Endothelial cell of umbilical vein (primary cell): ENCODE results near the gene ZBP1. TPM values are rescaled to one million over a fixed set of nuclear protein-coding genes. Genes with fewer than 3 reads are reported as not detected.
A peak's percentile ranks its signal among the peaks of the same experiment; 100 is the strongest.

ENCODE experiments used
- BruUV-seq: library from RNA; stranded (reverse); fragments of 400-500 nt; replicated peaks from 2 replicates; lab custom pipeline; 2021; lab: Mats Ljungman, UMichigan
- CTCF ChIA-PET: fragments of 300-600, 350-600 bp; sonication (Branson Sonifier 250); formaldehyde crosslinking; loops from one replicate; lab custom pipeline; 2021; ENCODE audit warnings: antibody characterized with exemption, inconsistent platforms; lab: Charles Lee
- POLR2A ChIA-PET: fragments of 300-600, 350-600 bp; sonication (Branson Sonifier 250); formaldehyde crosslinking; loops from one replicate; lab custom pipeline; 2021; ENCODE audit warnings: antibody characterized with exemption, inconsistent platforms; lab: Charles Lee
- DNase-seq: peaks from one replicate; pipeline ENCODE4 v3.0.0-alpha.2; 2011; ENCODE audit warnings: low read depth, low spot score
- FAIRE-seq: peaks from 2 replicates; lab custom pipeline; 2011; peaks lifted over from hg19 to GRCh38; lab: Jason Lieb, UNC
- H2AFZ ChIP-seq: 2 replicates; pipeline ENCODE4 v1.6.0; 2012; ENCODE audit warnings: low read depth, low read length, control low read depth, inconsistent platforms
- H3K27ac ChIP-seq: 2 replicates; pipeline ENCODE4 v1.5.1; 2011; ENCODE audit warnings: low read depth, mild to moderate bottlenecking, control low read depth, low read length, moderate library complexity; ENCODE audit not compliant: insufficient read depth
- H3K27me3 ChIP-seq, 2 experiments: 2 replicates each; pipeline versions ENCODE4 v1.6.0 to v1.6.1; 2011; ENCODE audit warnings: low read length in 2 of 2, mixed read lengths in 1 of 2; ENCODE audit not compliant: control insufficient read depth in 2 of 2, insufficient read depth in 2 of 2
- H3K36me3 ChIP-seq, 2 experiments: 2 replicates in 1 of 2; 3 replicates in 1 of 2; pipeline ENCODE4 v1.5.1; 2011; ENCODE audit warnings: low read length in 2 of 2, mild to moderate bottlenecking in 1 of 2, moderate library complexity in 1 of 2; ENCODE audit not compliant: control insufficient read depth in 2 of 2, insufficient read depth in 2 of 2; ENCODE audit errors: extremely low read depth in 1 of 2
- H3K4me1 ChIP-seq: 3 replicates; pipeline ENCODE4 v1.5.1; 2011; ENCODE audit warnings: mild to moderate bottlenecking, low read length; ENCODE audit not compliant: control insufficient read depth, insufficient read depth; ENCODE audit errors: extremely low read depth
- H3K4me2 ChIP-seq: 2 replicates; pipeline ENCODE4 v1.6.1; 2011; ENCODE audit warnings: low read length, control low read depth, mixed read lengths; ENCODE audit not compliant: insufficient read depth
- H3K4me3 ChIP-seq, 3 experiments: fragments of 200-600 bp in 1 of 3; sonication (generic), shearing (Covaris generic) in 1 of 3; replicated peaks in 1 of 3; 2 replicates each; pipeline ENCODE4 v1.5.1; 2011 to 2016; ENCODE audit warnings: control low read depth in 3 of 3, low read length in 3 of 3, mild to moderate bottlenecking in 2 of 3, inconsistent platforms in 1 of 3, low read depth in 1 of 3, moderate library complexity in 1 of 3; ENCODE audit not compliant: insufficient read depth in 1 of 3
- H3K79me2 ChIP-seq: 2 replicates; pipeline ENCODE4 v1.6.0; 2012; ENCODE audit warnings: low read length, inconsistent platforms; ENCODE audit not compliant: control insufficient read depth, insufficient read depth
- H3K9ac ChIP-seq: replicated peaks from 2 replicates; pipeline ENCODE3; 2011; ENCODE audit warnings: low read length, control low read depth; ENCODE audit not compliant: insufficient read depth; ENCODE audit errors: extremely low read depth
- H3K9me1 ChIP-seq: replicated peaks from 3 replicates; pipeline ENCODE4 v1.6.0; 2011; ENCODE audit warnings: mild to moderate bottlenecking, low read length; ENCODE audit not compliant: control insufficient read depth, insufficient read depth; ENCODE audit errors: extremely low read depth
- H3K9me3 ChIP-seq: replicated peaks from 2 replicates; pipeline ENCODE4 v1.5.1; 2012; ENCODE audit warnings: low read length, inconsistent platforms; ENCODE audit not compliant: control insufficient read depth, insufficient read depth
- H4K20me1 ChIP-seq: replicated peaks from 2 replicates; pipeline ENCODE3; 2011; ENCODE audit warnings: mild to moderate bottlenecking, low read length; ENCODE audit not compliant: control insufficient read depth, insufficient read depth; ENCODE audit errors: extremely low read depth
- CTCF ChIP-seq, 2 donors: IDR thresholded peaks; 1 replicate in 1 of 2; 2 replicates in 1 of 2; pipeline ENCODE4 v1.5.1; 2011; ENCODE audit warnings: low read length in 2 of 2, mild to moderate bottlenecking in 2 of 2, moderate library complexity in 2 of 2, control low read depth in 1 of 2, inconsistent platforms in 1 of 2, low read depth in 1 of 2; ENCODE audit not compliant: insufficient read depth in 1 of 2; ENCODE audit errors: extremely low read depth in 1 of 2
- FOS ChIP-seq: IDR thresholded peaks from 2 replicates; pipeline ENCODE4 v1.6.1; 2011; ENCODE audit warnings: mild to moderate bottlenecking, low read length, moderate library complexity, borderline replicate concordance; ENCODE audit not compliant: insufficient read depth
- MAX ChIP-seq: IDR thresholded peaks from 2 replicates; pipeline ENCODE4 v1.6.1; 2011; ENCODE audit not compliant: insufficient read depth, insufficient read length
- MYC ChIP-seq: IDR thresholded peaks from one replicate; pipeline ENCODE4 v1.6.1; 2011; ENCODE audit warnings: mild to moderate bottlenecking, low read depth, low read length
- POLR2A ChIP-seq: IDR thresholded peaks from 2 replicates; pipeline ENCODE4 v1.6.1; 2012; ENCODE audit warnings: low read depth, mild to moderate bottlenecking, control low read depth, low read length
- dilution Hi-C: fragments of 300-500 bp; cut with MboI; formaldehyde crosslinking; loops from one replicate; pipeline ENCODE4 v1.15.0; 2019; ENCODE audit warnings: low sequenced_read_pairs; ENCODE audit not compliant: extremely low pct_ligation_motif_present
- intact Hi-C: fragments of 100-400 bp; cut with micrococcal nuclease; formaldehyde crosslinking; loops from one replicate; pipeline ENCODE4 v1.10.0; 2022
- polyA plus RNA-seq, 4 experiments: library from polyadenylated mRNA; depleted of rRNA in 3 of 4; stranded (reverse) in 3 of 4; unstranded in 1 of 4; fragments of >200 nt; gene quantifications; 2 replicates each; pipeline versions ENCODE4 v1.2.1 to v1.2.3, GENCODE V29; 2011 to 2012; ENCODE audit warnings: missing spikeins in 1 of 4
- total RNA-seq: library from RNA; stranded (reverse); gene quantifications from 2 replicates; pipeline ENCODE4 v1.2.3, GENCODE V29; 2021

ZBP1 gene
- total and polyA plus RNA-seq, 2 donors (not counting 3 experiments of a cell fraction or from before 2014, with no cell fraction given) = not detected

GRCh38 chr20:57651881-57652605, 31.8 kb upstream of the ZBP1 start:
- Histone ChIP-seq H3K4me1 (no peaks in the 10 kb centered on the region), H3K9me3 (no peaks in the 10 kb centered on the region), H4K20me1 (no peaks in the 10 kb centered on the region), H3K27me3 (no peaks in the 10 kb centered on the region), H3K9me1 (no peaks in the 10 kb centered on the region), H3K27ac (no peak overlapping the region), H2AFZ (no peak overlapping the region), H3K4me3 (no peak overlapping the region), H3K9ac (no peak overlapping the region), H3K4me2 (no peak overlapping the region), H3K79me2 (no peaks in the 10 kb centered on the region), H3K36me3 (peaks cover 3 to 21% of the 10 kb centered on the region in 2 experiments)
- ChIA-PET CTCF (interaction anchor here (1.0 to 1.1 kb wide), 3 partner anchors 14 to 436 kb away, joined by 3 read pairs; no protein-coding TSS in a partner anchor), POLR2A (no interaction called here)
- intact Hi-C loops (loop anchor here (10.0 kb wide), 1 partner anchor 213 kb away; no protein-coding TSS in a partner anchor), dilution Hi-C loops (no loop called here)
- BruUV-seq = no TSS peak
- DNase-seq (no peak), FAIRE-seq (no peak)
- TF ChIP-seq CTCF (IDR thresholded peaks at IDR 0.05; ENCODE audit: extremely low read depth in 1 of 2, insufficient read depth in 1 of 2, low read depth in 1 of 2, low read length in 2 of 2) = no peak
- no peak for TF ChIP-seq MYC

- no peaks in the 10 kb centered on the region for H3K9me1 ChIP-seq
- no peak overlapping the region for H2AFZ ChIP-seq
- no peak for FAIRE-seq
- no peak overlapping the region for H3K9ac ChIP-seq
- H3K4me3 ChIP-seq = no peak overlapping the region
- no peak for DNase-seq
- TSS peak; percentile 18 for BruUV-seq
- no peaks in the 10 kb centered on the region for H3K4me1 ChIP-seq
- H4K20me1 ChIP-seq = no peaks in the 10 kb centered on the region
- H3K27me3 ChIP-seq = no peaks in the 10 kb centered on the region
- intact Hi-C loops = loop anchor here (10.0 kb wide), 1 partner anchor 214 kb away; no protein-coding TSS in a partner anchor
- CTCF ChIA-PET = interaction anchor here (1.0 to 1.1 kb wide), 3 partner anchors 28 to 529 kb away, joined by 3 read pairs; no protein-coding TSS in a partner anchor
- H3K36me3 ChIP-seq = peaks cover 3 to 16% of the 10 kb centered on the region in 2 experiments
- TF ChIP-seq MAX = no peak
- TF ChIP-seq POLR2A = no peak
- no peak for TF ChIP-seq FOS
- H3K9me3 ChIP-seq = no peaks in the 10 kb centered on the region
- no peak overlapping the region for H3K27ac ChIP-seq
- H3K79me2 ChIP-seq = no peaks in the 10 kb centered on the region
- no peak overlapping the region for H3K4me2 ChIP-seq
- dilution Hi-C loops = no loop called here
- POLR2A ChIA-PET = no interaction called here
Measured at GRCh38 chr20:57650756-57651483, 30.7 kb upstream of the ZBP1 start.
